HepG2 (cell line): ENCODE results near the gene TBKBP1. TPM values are rescaled to one million over a fixed set of nuclear protein-coding genes. Genes with fewer than 3 reads are reported as not detected.

ENCODE experiments used
- EHMT2 ChIP-seq: fragments of 200-600 bp; sonication (generic); IDR thresholded peaks from 2 replicates; pipeline ENCODE4 v1.7.0; 2017; ENCODE audit warnings: antibody characterized with exemption, low read depth, low read length, borderline replicate concordance
- FLYWCH1 ChIP-seq: sonication (generic); formaldehyde crosslinking; IDR thresholded peaks from 2 replicates; pipeline ENCODE4 v1.8.1; 2023; ENCODE audit warnings: mild to moderate bottlenecking, missing genetic modification reagents
- FOSL2 ChIP-seq: sonication (generic); formaldehyde crosslinking; IDR thresholded peaks from 2 replicates; pipeline ENCODE4 v1.4.0; 2020; ENCODE audit warnings: missing genetic modification reagents
- HMG20A ChIP-seq: IDR thresholded peaks from 2 replicates; pipeline ENCODE4 v1.6.1; 2016; ENCODE audit warnings: borderline replicate concordance
- JUND ChIP-seq: sonication (generic); formaldehyde crosslinking; IDR thresholded peaks from 2 replicates; pipeline ENCODE4 v1.8.0; 2022; ENCODE audit warnings: mild to moderate bottlenecking, missing genetic modification reagents
- MEF2D ChIP-seq: sonication (generic); formaldehyde crosslinking; IDR thresholded peaks from 2 replicates; pipeline ENCODE4 v1.5.1; 2020; ENCODE audit warnings: mild to moderate bottlenecking, missing genetic modification reagents
- NAIF1 ChIP-seq: sonication (generic); formaldehyde crosslinking; IDR thresholded peaks from 2 replicates; pipeline ENCODE4 v1.5.0; 2020; ENCODE audit warnings: mild to moderate bottlenecking, missing genetic modification reagents, borderline replicate concordance
- SCMH1 ChIP-seq: sonication (generic); formaldehyde crosslinking; IDR thresholded peaks from 2 replicates; pipeline ENCODE4 v1.9.0; 2021; ENCODE audit warnings: missing genetic modification reagents, mild to moderate bottlenecking, borderline replicate concordance
- SOX6 ChIP-seq, 2 experiments: fragments of 450-650 bp in 1 of 2; sonication (generic) in 1 of 2; formaldehyde crosslinking in 1 of 2; IDR thresholded peaks; 2 replicates each; pipeline versions ENCODE4 v1.4.0 to v1.6.1; 2017 to 2020; ENCODE audit warnings: antibody characterized with exemption in 1 of 2, mild to moderate bottlenecking in 1 of 2, missing genetic modification reagents in 1 of 2
- ZNF225 ChIP-seq: sonication (generic); formaldehyde crosslinking; IDR thresholded peaks from 2 replicates; pipeline ENCODE4 v1.4.0; 2020; ENCODE audit warnings: mild to moderate bottlenecking, missing genetic modification reagents
- ZNF572 ChIP-seq: sonication (generic); formaldehyde crosslinking; IDR thresholded peaks from 2 replicates; pipeline ENCODE4 v1.5.1; 2020; ENCODE audit warnings: mild to moderate bottlenecking, missing genetic modification reagents
- polyA plus RNA-seq, 8 experiments: library from polyadenylated mRNA; depleted of rRNA in 3 of 8; stranded (reverse) in 7 of 8; unstranded in 1 of 8; fragments of >200 nt; fragmentation: Illumina TruSeq in 4 of 8; extraction: Trizol in 4 of 8; gene quantifications; 2 replicates each; pipeline versions ENCODE4 v1.2.1 to v1.2.3, GENCODE V29; 2011 to 2016; ENCODE audit warnings: low read depth in 4 of 8, missing spikeins in 1 of 8, mixed read lengths in 1 of 8; ENCODE audit not compliant: insufficient read depth in 1 of 8
- total RNA-seq, 5 experiments: library from RNA; depleted of rRNA; stranded (reverse); fragments of >200 nt; fragmentation: Illumina TruSeq; extraction: Trizol; gene quantifications; 2 replicates each; pipeline ENCODE4 v1.2.3, GENCODE V29; 2016; ENCODE audit warnings: low read depth in 1 of 5
- TF ChIP-seq, protein P1 (sequence below): sonication (generic); formaldehyde crosslinking; IDR thresholded peaks from 2 replicates; pipeline ENCODE4 v1.4.0; 2020; ENCODE audit warnings: missing genetic modification reagents, borderline replicate concordance
- TF ChIP-seq, protein P2 (sequence below): IDR thresholded peaks from 2 replicates; pipeline ENCODE4 v1.6.1; 2018; ENCODE audit warnings: missing genetic modification reagents, mild to moderate bottlenecking, missing compliant biosample characterization
- TF ChIP-seq, protein P3 (sequence below): sonication (generic); formaldehyde crosslinking; IDR thresholded peaks from 2 replicates; pipeline ENCODE4 v1.5.1; 2020; ENCODE audit warnings: mild to moderate bottlenecking, missing genetic modification reagents, borderline replicate concordance
- TF ChIP-seq, protein P4 (sequence below): IDR thresholded peaks from 2 replicates; pipeline ENCODE4 v1.6.1; 2016; ENCODE audit warnings: missing genetic modification reagents, missing compliant biosample characterization
- TF ChIP-seq, protein P5 (sequence below): sonication (generic); formaldehyde crosslinking; conservative IDR thresholded peaks from 2 replicates; pipeline ENCODE4 v1.4.0; 2020; ENCODE audit warnings: mild to moderate bottlenecking, missing genetic modification reagents, moderate library complexity

The TBKBP1 gene
- total and polyA plus RNA-seq, 2 of the 13 experiments (the other 11 are each of a cell fraction or from before 2014, with no cell fraction given): 2.6 to 7.0 TPM

DNA sequence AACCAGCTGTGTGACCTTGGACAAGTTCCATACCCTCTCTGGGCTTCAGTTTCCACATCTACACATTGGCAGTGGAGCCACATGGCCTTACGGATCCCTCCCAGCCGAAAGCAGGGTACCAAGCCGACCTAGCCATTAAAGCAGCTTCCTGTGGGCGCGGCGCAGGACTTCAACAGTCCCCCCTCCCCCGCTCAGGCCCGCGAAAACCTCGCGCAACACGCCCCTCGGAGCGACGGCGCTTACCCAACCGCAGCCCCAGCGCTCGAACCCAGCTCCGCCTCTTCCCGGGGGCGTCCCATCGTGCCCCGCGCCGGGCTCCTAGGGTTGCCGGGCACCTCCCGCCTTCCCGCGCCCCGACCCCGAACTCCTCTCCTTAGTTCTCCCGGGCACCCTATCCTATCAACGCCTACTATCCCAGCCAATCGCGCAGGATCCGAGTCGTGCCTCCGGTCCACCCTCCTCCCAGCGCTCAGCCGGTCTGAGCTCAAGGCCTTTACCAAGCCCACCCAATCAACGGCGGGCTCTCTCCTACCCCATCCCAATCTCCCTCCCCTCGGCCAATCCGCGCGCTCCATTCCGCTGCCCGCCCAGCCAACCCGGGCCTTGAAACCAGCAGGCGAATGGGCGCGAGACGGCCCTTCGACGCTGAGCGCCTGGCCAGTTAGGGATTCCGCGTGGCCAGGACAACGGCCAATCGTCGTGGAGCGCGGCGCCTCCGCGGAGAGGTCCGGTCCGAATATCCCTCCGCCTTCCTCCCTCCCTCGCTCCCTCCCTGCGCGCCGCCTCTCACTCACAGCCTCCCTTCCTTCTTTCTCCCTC is 44.6 kb upstream of the TBKBP1 start, which contains the start of gene KPNB1 (continued):
- TF ChIP-seq, protein P1, sequence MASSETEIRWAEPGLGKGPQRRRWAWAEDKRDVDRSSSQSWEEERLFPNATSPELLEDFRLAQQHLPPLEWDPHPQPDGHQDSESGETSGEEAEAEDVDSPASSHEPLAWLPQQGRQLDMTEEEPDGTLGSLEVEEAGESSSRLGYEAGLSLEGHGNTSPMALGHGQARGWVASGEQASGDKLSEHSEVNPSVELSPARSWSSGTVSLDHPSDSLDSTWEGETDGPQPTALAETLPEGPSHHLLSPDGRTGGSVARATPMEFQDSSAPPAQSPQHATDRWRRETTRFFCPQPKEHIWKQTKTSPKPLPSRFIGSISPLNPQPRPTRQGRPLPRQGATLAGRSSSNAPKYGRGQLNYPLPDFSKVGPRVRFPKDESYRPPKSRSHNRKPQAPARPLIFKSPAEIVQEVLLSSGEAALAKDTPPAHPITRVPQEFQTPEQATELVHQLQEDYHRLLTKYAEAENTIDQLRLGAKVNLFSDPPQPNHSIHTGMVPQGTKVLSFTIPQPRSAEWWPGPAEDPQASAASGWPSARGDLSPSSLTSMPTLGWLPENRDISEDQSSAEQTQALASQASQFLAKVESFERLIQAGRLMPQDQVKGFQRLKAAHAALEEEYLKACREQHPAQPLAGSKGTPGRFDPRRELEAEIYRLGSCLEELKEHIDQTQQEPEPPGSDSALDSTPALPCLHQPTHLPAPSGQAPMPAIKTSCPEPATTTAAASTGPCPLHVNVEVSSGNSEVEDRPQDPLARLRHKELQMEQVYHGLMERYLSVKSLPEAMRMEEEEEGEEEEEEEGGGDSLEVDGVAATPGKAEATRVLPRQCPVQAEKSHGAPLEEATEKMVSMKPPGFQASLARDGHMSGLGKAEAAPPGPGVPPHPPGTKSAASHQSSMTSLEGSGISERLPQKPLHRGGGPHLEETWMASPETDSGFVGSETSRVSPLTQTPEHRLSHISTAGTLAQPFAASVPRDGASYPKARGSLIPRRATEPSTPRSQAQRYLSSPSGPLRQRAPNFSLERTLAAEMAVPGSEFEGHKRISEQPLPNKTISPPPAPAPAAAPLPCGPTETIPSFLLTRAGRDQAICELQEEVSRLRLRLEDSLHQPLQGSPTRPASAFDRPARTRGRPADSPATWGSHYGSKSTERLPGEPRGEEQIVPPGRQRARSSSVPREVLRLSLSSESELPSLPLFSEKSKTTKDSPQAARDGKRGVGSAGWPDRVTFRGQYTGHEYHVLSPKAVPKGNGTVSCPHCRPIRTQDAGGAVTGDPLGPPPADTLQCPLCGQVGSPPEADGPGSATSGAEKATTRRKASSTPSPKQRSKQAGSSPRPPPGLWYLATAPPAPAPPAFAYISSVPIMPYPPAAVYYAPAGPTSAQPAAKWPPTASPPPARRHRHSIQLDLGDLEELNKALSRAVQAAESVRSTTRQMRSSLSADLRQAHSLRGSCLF (CRISPR knock-in tag): peak; percentile 68; the same call in 1 of the 2 replicates
- peak; percentile 93 for TF ChIP-seq NAIF1
- TF ChIP-seq, protein P2, sequence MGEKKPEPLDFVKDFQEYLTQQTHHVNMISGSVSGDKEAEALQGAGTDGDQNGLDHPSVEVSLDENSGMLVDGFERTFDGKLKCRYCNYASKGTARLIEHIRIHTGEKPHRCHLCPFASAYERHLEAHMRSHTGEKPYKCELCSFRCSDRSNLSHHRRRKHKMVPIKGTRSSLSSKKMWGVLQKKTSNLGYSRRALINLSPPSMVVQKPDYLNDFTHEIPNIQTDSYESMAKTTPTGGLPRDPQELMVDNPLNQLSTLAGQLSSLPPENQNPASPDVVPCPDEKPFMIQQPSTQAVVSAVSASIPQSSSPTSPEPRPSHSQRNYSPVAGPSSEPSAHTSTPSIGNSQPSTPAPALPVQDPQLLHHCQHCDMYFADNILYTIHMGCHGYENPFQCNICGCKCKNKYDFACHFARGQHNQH: peak; percentile 82
- TF ChIP-seq FLYWCH1 (CRISPR knock-in tag): no peak; the same call in 1 of the 2 replicates
- peak; percentile 43; the same call in 1 of the 2 replicates for TF ChIP-seq JUND (CRISPR knock-in tag)
- peak; percentile 71 for TF ChIP-seq FOSL2 (CRISPR knock-in tag)
- peak; percentile 47; the same call in 1 of the 2 replicates for TF ChIP-seq HMG20A (CRISPR knock-in tag)
- peak; percentile 44; the same call in 1 of the 2 replicates for TF ChIP-seq ZNF225 (CRISPR knock-in tag)
- peak; percentile 61 for TF ChIP-seq MEF2D
- TF ChIP-seq, protein P3, sequence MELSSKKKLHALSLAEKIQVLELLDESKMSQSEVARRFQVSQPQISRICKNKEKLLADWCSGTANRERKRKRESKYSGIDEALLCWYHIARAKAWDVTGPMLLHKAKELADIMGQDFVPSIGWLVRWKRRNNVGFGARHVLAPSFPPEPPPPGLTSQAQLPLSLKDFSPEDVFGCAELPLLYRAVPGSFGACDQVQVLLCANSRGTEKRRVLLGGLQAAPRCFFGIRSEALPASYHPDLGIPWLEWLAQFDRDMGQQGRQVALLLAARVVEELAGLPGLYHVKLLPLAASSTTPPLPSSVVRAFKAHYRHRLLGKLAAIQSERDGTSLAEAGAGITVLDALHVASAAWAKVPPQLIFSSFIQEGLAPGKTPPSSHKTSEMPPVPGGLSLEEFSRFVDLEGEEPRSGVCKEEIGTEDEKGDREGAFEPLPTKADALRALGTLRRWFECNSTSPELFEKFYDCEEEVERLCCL (CRISPR knock-in tag): no peak
- no peak for TF ChIP-seq SCMH1 (CRISPR knock-in tag)
- TF ChIP-seq, protein P4, sequence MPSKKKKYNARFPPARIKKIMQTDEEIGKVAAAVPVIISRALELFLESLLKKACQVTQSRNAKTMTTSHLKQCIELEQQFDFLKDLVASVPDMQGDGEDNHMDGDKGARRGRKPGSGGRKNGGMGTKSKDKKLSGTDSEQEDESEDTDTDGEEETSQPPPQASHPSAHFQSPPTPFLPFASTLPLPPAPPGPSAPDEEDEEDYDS (CRISPR knock-in tag): peak; percentile 87
- no peak for TF ChIP-seq SOX6 (IDR thresholded peaks at IDR 0.05)
- peak; percentile 63 for TF ChIP-seq SOX6 (CRISPR knock-in tag; IDR thresholded peaks at IDR 0.05)
- TF ChIP-seq EHMT2: peak; percentile 55; the same call in 1 of the 2 replicates
- TF ChIP-seq ZNF572 (CRISPR knock-in tag): no peak
- TF ChIP-seq, protein P5, sequence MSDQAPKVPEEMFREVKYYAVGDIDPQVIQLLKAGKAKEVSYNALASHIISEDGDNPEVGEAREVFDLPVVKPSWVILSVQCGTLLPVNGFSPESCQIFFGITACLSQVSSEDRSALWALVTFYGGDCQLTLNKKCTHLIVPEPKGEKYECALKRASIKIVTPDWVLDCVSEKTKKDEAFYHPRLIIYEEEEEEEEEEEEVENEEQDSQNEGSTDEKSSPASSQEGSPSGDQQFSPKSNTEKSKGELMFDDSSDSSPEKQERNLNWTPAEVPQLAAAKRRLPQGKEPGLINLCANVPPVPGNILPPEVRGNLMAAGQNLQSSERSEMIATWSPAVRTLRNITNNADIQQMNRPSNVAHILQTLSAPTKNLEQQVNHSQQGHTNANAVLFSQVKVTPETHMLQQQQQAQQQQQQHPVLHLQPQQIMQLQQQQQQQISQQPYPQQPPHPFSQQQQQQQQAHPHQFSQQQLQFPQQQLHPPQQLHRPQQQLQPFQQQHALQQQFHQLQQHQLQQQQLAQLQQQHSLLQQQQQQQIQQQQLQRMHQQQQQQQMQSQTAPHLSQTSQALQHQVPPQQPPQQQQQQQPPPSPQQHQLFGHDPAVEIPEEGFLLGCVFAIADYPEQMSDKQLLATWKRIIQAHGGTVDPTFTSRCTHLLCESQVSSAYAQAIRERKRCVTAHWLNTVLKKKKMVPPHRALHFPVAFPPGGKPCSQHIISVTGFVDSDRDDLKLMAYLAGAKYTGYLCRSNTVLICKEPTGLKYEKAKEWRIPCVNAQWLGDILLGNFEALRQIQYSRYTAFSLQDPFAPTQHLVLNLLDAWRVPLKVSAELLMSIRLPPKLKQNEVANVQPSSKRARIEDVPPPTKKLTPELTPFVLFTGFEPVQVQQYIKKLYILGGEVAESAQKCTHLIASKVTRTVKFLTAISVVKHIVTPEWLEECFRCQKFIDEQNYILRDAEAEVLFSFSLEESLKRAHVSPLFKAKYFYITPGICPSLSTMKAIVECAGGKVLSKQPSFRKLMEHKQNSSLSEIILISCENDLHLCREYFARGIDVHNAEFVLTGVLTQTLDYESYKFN (CRISPR knock-in tag): peak; percentile 81
